AG09309 (cell line): ENCODE measurements around the gene SNRPE.

ENCODE experiments used
- DNase-seq: peaks from one replicate; pipeline ENCODE4 v3.0.0-alpha.2; 2010; ENCODE audit warnings: low read depth
- H3K4me3 ChIP-seq: 2 replicates; pipeline ENCODE4 v1.5.1; 2011; ENCODE audit warnings: mild to moderate bottlenecking, low read depth, low read length, moderate library complexity; ENCODE audit not compliant: control insufficient read depth
- CTCF ChIP-seq: IDR thresholded peaks from 2 replicates; pipeline ENCODE4 v1.5.1; 2011; ENCODE audit warnings: mild to moderate bottlenecking, low read depth, low read length, inconsistent platforms; ENCODE audit not compliant: insufficient read depth, control insufficient read depth; ENCODE audit errors: missing control alignments

SNRPE gene

GRCh38 chr1:203899353-203899716, 37.9 kb downstream of the SNRPE start:
- no peak overlapping the region for H3K4me3 ChIP-seq
- TF ChIP-seq CTCF = no peak
- no peak for DNase-seq

- no peak overlapping the region for H3K4me3 ChIP-seq
- TF ChIP-seq CTCF = no peak
- no peak for DNase-seq
These were observed 38.7 kb downstream of the SNRPE start for GRCh38 chr1:203899869-203900714.

- TF ChIP-seq CTCF = no peak
- DNase-seq = no peak
- no peak overlapping the region for H3K4me3 ChIP-seq
These were observed 40.2 kb downstream of the SNRPE start for GRCh38 chr1:203901581-203901980.

- TF ChIP-seq CTCF = no peak
These were observed 43.9 kb downstream of the SNRPE start for GRCh38 chr1:203905275-203905674.

GRCh38 chr1:203906932-203907331, 45.5 kb downstream of the SNRPE start:
- TF ChIP-seq CTCF = no peak
- DNase-seq = peak; percentile 69
- H3K4me3 ChIP-seq = no peak overlapping the region

More at GRCh38 chr1:203905275-203905674, 43.9 kb downstream of the SNRPE start:
- no peak overlapping the region for H3K4me3 ChIP-seq
- no peak for DNase-seq

GRCh38 chr1:203907901-203908300, 46.5 kb downstream of the SNRPE start:
- DNase-seq = no peak
- no peak overlapping the region for H3K4me3 ChIP-seq
- TF ChIP-seq CTCF = no peak
